CD4-positive, alpha-beta T cell treated with Interleukin-6 at 100 ng/mL for 8 hours (primary cell): ENCODE measurements around the gene PCGF5.
"Not testable (repeated sequence)": the region's sequence is repeated elsewhere in the genome, so short reads cannot be mapped to it uniquely, and the experiment has no call there.

ENCODE experiments used
- DNase-seq: peaks from one replicate; pipeline ENCODE4 v3.0.0-alpha.2; 2020; ENCODE audit warnings: mixed read lengths, low spot score

PCGF5 gene

DNA sequence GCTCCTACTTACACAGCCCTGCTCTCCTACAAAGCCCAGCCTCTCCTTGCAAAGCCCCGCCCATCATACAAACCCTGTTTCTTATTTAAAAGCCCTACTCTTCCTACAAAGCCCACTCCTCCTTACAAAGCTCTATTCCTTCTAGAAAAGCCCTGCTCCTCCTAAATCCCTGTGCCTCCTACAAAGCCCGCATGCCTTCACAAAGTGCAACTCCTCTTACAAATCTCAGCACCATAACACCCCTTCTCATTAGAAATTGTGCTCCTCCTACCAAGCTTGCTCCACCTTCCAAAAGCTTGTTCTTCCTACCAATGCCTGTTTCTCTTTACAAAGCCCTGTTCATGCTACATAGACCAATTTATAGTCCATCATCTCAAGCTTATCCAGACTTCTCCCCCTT lies 66.1 kb downstream of the PCGF5 start:
- DNase-seq: no peak

GRCh38 chr10:91287276-91287675 lies 66.8 kb downstream of the PCGF5 start:
- DNase-seq: no peak

GRCh38 chr10:91287912-91288311 lies 67.4 kb downstream of the PCGF5 start:
- no peak for DNase-seq

GRCh38 chr10:91289305-91289704 lies 68.8 kb downstream of the PCGF5 start:
- DNase-seq: no peak

- no peak for DNase-seq
These were observed 70.1 kb downstream of the PCGF5 start for GRCh38 chr10:91290607-91291006.

DNA sequence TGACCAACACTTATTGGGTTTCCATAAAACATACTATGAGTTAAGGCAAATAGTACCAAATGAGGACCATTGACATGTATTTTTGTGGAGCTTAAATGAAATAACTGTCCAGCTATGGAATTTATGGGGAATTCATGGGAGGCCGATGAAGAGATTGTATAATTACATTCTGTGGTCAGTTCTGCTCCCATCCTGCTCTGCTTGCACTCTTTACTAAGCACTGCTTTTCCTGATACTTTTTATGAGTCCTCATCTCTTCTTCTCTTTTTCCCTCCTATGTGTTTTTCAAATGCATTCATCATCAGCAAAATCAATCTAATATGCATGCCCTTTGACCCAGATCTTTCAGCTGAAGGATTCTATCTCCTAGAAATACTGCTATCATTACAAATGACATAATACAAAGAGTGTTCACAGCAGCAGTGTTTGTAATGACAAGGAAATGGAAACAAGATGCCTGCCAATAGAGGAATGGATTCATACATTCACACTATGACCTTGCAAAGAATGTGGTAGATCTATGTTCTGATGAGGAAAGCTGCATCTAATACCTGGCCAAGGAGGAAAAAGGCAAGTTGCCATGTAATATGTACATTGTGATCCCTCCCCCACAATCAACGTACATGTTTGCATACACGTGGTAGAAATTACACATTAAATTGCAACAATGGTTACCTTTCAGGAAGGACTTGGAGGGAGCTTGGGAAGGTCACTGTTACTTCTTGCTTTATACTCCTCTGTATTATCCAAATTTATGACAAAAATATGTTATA lies 73.9 kb downstream of the PCGF5 start:
- no peak for DNase-seq

DNA sequence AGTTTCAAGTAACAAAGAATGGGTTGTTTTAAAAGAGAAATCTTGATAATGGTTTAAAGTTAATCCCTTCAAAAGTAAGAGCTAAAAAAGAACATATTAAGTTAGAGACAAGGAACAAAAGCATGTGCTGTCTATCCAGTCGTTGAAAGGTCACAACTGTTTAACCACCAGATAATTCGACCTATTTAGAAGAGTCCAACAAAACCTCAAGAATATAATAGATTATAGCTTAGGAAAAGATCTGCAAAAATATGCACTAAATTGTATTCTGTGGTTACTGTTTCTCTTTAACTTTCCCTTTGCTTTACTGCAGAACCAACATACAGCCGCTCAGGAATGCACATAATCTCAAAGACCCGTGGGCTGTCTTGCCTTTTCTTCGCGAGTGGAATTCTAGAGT lies 74.9 kb downstream of the PCGF5 start:
- DNase-seq: no peak

GRCh38 chr10:91296471-91296870 lies 76.0 kb downstream of the PCGF5 start:
- DNase-seq: no peak

DNA sequence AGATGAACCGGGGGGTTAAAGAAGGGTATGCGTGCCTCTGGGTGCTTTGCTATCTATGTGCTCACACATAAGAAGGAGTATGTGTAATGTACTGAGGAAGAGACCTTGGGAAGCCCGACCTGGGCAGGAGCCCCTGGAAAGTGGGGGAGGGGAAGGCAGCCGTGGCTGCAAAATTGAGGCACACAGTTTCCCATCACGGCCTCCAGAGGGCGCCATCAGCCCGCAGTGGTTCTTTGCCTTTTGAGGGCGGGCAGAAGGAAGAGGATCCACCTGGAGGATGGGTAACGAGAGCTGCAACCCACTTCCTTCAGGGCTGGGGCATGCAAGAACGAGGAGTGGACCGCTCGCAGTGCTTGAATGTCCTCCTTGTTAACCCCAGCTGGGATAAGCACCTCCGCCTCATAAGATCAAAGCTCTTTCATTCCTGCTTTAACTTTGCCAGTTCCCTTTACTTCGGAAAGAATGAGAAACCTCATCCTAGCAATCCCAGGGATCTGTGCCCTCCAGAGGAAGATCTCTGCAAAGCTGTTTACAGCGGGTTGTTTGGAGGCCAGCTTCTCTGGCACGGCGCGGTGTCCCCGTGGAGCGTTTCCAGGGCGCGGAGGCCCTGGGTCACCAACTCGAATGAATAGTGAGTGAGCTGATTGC lies 77.9 kb downstream of the PCGF5 start:
- DNase-seq: peak; percentile 79

- no peak for DNase-seq
These were observed 79.6 kb downstream of the PCGF5 start for GRCh38 chr10:91299999-91300575.

DNA sequence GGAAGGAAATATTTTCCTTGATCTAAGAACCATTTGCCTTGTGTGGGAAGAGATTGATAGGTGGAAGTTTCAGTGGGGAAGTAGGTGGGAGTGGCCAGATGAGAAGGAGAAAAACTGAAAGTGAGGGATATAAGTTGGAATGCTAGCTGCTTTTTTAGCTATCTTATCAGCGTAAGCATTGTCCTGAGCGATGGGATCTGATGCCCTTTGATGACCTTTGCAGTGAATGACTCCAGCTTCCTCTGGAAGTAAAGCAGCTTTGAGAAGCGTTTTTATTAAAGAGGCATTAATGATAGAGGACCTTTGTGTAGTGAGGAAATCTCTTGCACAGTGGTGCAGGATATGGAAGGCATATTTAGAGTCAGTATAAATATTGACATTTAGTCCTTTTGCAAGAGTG lies 82.5 kb downstream of the PCGF5 start:
- DNase-seq: not testable (repeated sequence)

GRCh38 chr10:91305979-91306378 lies 85.5 kb downstream of the PCGF5 start:
- DNase-seq: not testable (repeated sequence)

DNA sequence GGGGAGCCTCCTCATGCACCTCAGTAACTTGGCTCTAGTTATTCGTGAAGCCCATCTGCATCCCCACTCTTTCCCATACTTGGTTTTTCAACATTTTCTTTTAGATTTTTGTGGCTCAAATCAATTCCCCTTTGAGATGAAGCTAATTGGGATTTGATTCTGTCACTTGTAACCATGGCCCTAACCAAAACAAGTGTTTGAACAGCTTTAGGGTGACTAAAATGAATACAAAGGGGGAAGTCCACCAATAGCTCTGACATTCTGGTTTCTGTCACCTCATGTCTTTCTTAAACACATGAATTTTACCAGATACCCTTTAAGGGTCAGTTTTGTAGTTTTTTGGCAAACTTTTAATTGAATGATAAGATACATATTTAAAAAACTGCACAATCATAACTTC lies 87.0 kb downstream of the PCGF5 start:
- DNase-seq: no peak

DNA sequence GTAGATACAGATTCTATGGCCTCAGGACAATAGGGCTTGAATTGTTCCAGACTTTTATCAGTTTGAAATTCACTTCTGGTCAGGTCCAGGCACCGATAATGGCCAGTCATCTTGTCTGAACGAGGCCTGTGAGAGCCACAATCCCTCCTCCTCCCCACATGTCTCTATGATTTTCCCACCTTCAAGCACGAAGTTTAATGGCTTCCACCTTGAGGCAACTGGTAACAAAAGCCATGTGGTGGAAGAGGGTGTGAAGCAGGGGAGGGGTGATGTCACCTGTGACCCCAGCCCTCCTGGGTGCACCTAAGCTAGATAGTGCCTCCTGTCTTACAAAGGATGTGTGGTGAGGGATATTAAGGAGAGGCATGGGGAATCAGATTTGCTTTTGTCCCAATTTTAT lies 89.2 kb downstream of the PCGF5 start:
- DNase-seq: no peak

- no peak for DNase-seq
These were observed 91.3 kb downstream of the PCGF5 start for GRCh38 chr10:91311601-91312381.

GRCh38 chr10:91312382-91312733 lies 91.9 kb downstream of the PCGF5 start:
- no peak for DNase-seq

GRCh38 chr10:91313796-91314485 lies 93.5 kb downstream of the PCGF5 start:
- no peak for DNase-seq

- no peak for DNase-seq
These were observed 96.0 kb downstream of the PCGF5 start for GRCh38 chr10:91316486-91316885.

GRCh38 chr10:91317541-91317940 lies 97.1 kb downstream of the PCGF5 start:
- DNase-seq: no peak

DNA sequence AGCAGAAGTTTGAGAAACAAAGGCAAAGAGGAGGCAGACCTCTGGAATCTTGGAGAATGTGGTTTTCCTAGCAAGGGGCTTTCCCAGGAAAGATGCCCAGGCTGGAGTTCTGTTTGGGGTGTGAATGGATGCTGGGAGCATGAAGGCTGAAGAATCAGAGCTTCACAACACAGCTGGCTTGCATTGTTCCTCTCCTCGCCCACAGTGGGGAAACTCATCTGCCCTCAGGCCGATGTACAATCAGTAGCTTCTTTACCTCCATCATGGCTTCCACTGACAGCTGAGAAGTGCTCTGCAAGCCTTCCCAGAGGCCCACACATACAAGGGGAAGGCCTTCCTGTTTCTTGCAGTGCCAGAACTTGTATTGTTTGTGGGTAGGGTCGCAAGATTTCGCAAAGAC lies 98.9 kb downstream of the PCGF5 start:
- DNase-seq: no peak

GRCh38 chr10:91323293-91323905 lies 102.9 kb downstream of the PCGF5 start:
- not testable (repeated sequence) for DNase-seq
